Measurements from ENCODE around the gene BAX.

GRCh38 chr19:48933382-48933932, 21.2 kb upstream of the BAX start, which contains the start of gene DHDH:
- TF ChIP-seq CTCF (IDR thresholded peaks at IDR 0.05), result no peak
- TF ChIP-seq POLR2A (IDR thresholded peaks at IDR 0.05), result peak; percentile 59 to 88
